Keratinocyte (primary cell): Measurements from ENCODE around the gene CHRD. TPM values are rescaled to one million over a fixed set of nuclear protein-coding genes. Genes with fewer than 3 reads are reported as not detected.

Experiments
- DNase-seq: peaks from one replicate; pipeline ENCODE4 v3.0.0-alpha.2; 2011; ENCODE audit warnings: low read depth, missing footprints, low spot score
- FAIRE-seq: peaks from 2 replicates; lab custom pipeline; 2011; peaks lifted over from hg19 to GRCh38; lab: Jason Lieb, UNC
- H2AFZ ChIP-seq: 2 replicates; pipeline ENCODE4 v1.6.0; 2012; ENCODE audit warnings: low read length, control low read depth, inconsistent platforms; ENCODE audit not compliant: control insufficient read depth
- H3K27ac ChIP-seq: 2 replicates; pipeline ENCODE4 v1.5.1; 2011; ENCODE audit warnings: low read length; ENCODE audit not compliant: control insufficient read depth, insufficient read depth
- H3K27me3 ChIP-seq: 3 replicates; pipeline ENCODE4 v1.6.0; 2011; ENCODE audit warnings: low read length; ENCODE audit not compliant: control insufficient read depth, insufficient read depth; ENCODE audit errors: extremely low read depth
- H3K36me3 ChIP-seq, 2 experiments: 2 replicates in 1 of 2; 3 replicates in 1 of 2; pipeline ENCODE4 v1.5.1; 2011; ENCODE audit warnings: low read length in 2 of 2, mild to moderate bottlenecking in 1 of 2; ENCODE audit not compliant: control insufficient read depth in 2 of 2, insufficient read depth in 2 of 2; ENCODE audit errors: extremely low read depth in 1 of 2
- H3K4me1 ChIP-seq: 3 replicates; pipeline ENCODE4 v1.5.1; 2011; ENCODE audit warnings: low read length; ENCODE audit not compliant: control insufficient read depth, insufficient read depth; ENCODE audit errors: extremely low read depth
- H3K4me2 ChIP-seq: 3 replicates; pipeline ENCODE4 v1.6.0; 2011; ENCODE audit warnings: low read depth, low read length; ENCODE audit not compliant: control insufficient read depth, insufficient read depth; ENCODE audit errors: extremely low read depth
- H3K4me3 ChIP-seq, 3 experiments: fragments of 200-600 bp in 1 of 3; sonication (generic) in 1 of 3; 2 replicates in 2 of 3; 3 replicates in 1 of 3; pipeline ENCODE4 v1.5.1; 2011 to 2016; ENCODE audit warnings: low read length in 3 of 3, mild to moderate bottlenecking in 3 of 3, control low read depth in 2 of 3, inconsistent platforms in 1 of 3, low read depth in 1 of 3, mixed read lengths in 1 of 3, mixed run types in 1 of 3, moderate library complexity in 1 of 3; ENCODE audit not compliant: control insufficient read depth in 2 of 3, insufficient read depth in 2 of 3; ENCODE audit errors: extremely low read depth in 1 of 3
- H3K79me2 ChIP-seq: 2 replicates; pipeline ENCODE4 v1.6.0; 2012; ENCODE audit warnings: low read length; ENCODE audit not compliant: control insufficient read depth, insufficient read depth
- H3K9ac ChIP-seq: 3 replicates; pipeline ENCODE4 v1.6.0; 2011; ENCODE audit warnings: low read length; ENCODE audit not compliant: control insufficient read depth, insufficient read depth; ENCODE audit errors: extremely low read depth
- H3K9me1 ChIP-seq: 3 replicates; pipeline ENCODE4 v1.6.0; 2011; ENCODE audit warnings: low read length; ENCODE audit not compliant: control insufficient read depth, insufficient read depth; ENCODE audit errors: extremely low read depth
- H3K9me3 ChIP-seq: 2 replicates; pipeline ENCODE4 v1.5.1; 2012; ENCODE audit warnings: low read depth, low read length; ENCODE audit not compliant: control insufficient read depth
- H4K20me1 ChIP-seq: 3 replicates; pipeline ENCODE4 v1.6.0; 2011; ENCODE audit warnings: low read length; ENCODE audit not compliant: control insufficient read depth, insufficient read depth; ENCODE audit errors: extremely low read depth
- CTCF ChIP-seq, 3 experiments: IDR thresholded peaks in 1 of 3; conservative IDR thresholded peaks in 1 of 3; optimal IDR thresholded peaks in 1 of 3; 2 replicates in 2 of 3; 3 replicates in 1 of 3; pipeline versions ENCODE3 to v1.5.1; 2011; ENCODE audit warnings: low read length in 3 of 3, mild to moderate bottlenecking in 3 of 3, moderate library complexity in 2 of 3, control low read depth in 1 of 3, inconsistent platforms in 1 of 3; ENCODE audit not compliant: insufficient read depth in 2 of 3; ENCODE audit errors: extremely low read depth in 1 of 3
- EZH2 ChIP-seq: IDR thresholded peaks from one replicate; pipeline ENCODE4 v1.6.1; 2012; ENCODE audit warnings: inconsistent platforms, mild to moderate bottlenecking, low read length, moderate library complexity
- dilution Hi-C: fragments of 300-500 bp; cut with MboI; formaldehyde crosslinking; loops from one replicate; pipeline ENCODE4 v1.7.0; 2020; ENCODE audit warnings: low sequenced_read_pairs; ENCODE audit not compliant: extremely low pct_ligation_motif_present
- polyA plus RNA-seq, 5 experiments: library from polyadenylated mRNA; depleted of rRNA in 3 of 5; stranded (reverse) in 3 of 5; stranded (forward) in 1 of 5; unstranded in 1 of 5; fragments of >200 nt; gene quantifications; 1 replicate in 1 of 5; 2 replicates in 3 of 5; 3 replicates in 1 of 5; pipeline versions ENCODE4 v1.2.1 to v1.2.3, GENCODE V29; 2011 to 2012; ENCODE audit warnings: missing spikeins in 2 of 5, low read depth in 1 of 5, low replicate concordance in 1 of 5

Gene CHRD
- polyA plus RNA-seq, 1 donor (not counting 4 experiments of a cell fraction or from before 2014, with no cell fraction given), result not detected

- no peak for DNase-seq
- H3K36me3 ChIP-seq, result peaks cover 36 to 40% of the 10 kb centered on the region in 2 experiments
- TF ChIP-seq CTCF (optimal IDR thresholded peaks at IDR 0.05 in 1 of 3, IDR thresholded peaks at IDR 0.05 in 1 of 3, conservative IDR thresholded peaks at IDR 0.05 in 1 of 3; ENCODE audit: extremely low read depth in 1 of 3, insufficient read depth in 2 of 3, low read length in 3 of 3), result no peak
- TF ChIP-seq EZH2, result no peak
- dilution Hi-C loops, result no loop called here
- peak; percentile 79 for FAIRE-seq
- no peak overlapping the region for H3K4me3 ChIP-seq
- H3K9me1 ChIP-seq, result peaks cover 3% of the 10 kb centered on the region
- H4K20me1 ChIP-seq, result peaks cover 14% of the 10 kb centered on the region
- H3K4me1 ChIP-seq, result peaks cover 83% of the 10 kb centered on the region
- H3K27ac ChIP-seq, result peak overlapping the region; percentile 85
- H3K4me2 ChIP-seq, result peak overlapping the region; percentile 15
- H3K79me2 ChIP-seq, result peaks cover 23% of the 10 kb centered on the region
- no peaks in the 10 kb centered on the region for H3K27me3 ChIP-seq
- H3K9me3 ChIP-seq, result no peaks in the 10 kb centered on the region
- peak overlapping the region; percentile 88 for H3K9ac ChIP-seq
- H2AFZ ChIP-seq, result no peak overlapping the region
Observed at GRCh38 chr3:184334470-184335158, 45.2 kb upstream of the CHRD start.

GRCh38 chr3:184335291-184335660 is 44.6 kb upstream of the CHRD start:
- Histone ChIP-seq H3K79me2 (peaks cover 25% of the 10 kb centered on the region), H3K4me2 (peak overlapping the region; percentile 45), H3K9ac (peak overlapping the region; percentile 88), H2AFZ (no peak overlapping the region), H4K20me1 (peaks cover 14% of the 10 kb centered on the region), H3K36me3 (peaks cover 34 to 37% of the 10 kb centered on the region in 2 experiments), H3K4me3 (peak overlapping the region in 1 of 3 experiments; percentile 78), H3K9me3 (no peaks in the 10 kb centered on the region), H3K27me3 (no peaks in the 10 kb centered on the region), H3K4me1 (peaks cover 85% of the 10 kb centered on the region), H3K27ac (peak overlapping the region; percentile 85), H3K9me1 (peaks cover 3% of the 10 kb centered on the region)
- FAIRE-seq (no peak), DNase-seq (no peak)
- dilution Hi-C loops, result no loop called here
- TF ChIP-seq EZH2, result no peak
- TF ChIP-seq CTCF (optimal IDR thresholded peaks at IDR 0.05 in 1 of 3, IDR thresholded peaks at IDR 0.05 in 1 of 3, conservative IDR thresholded peaks at IDR 0.05 in 1 of 3; ENCODE audit: extremely low read depth in 1 of 3, insufficient read depth in 2 of 3, low read length in 3 of 3), result no peak
